ENCODE results near the gene MRPL4.

MRPL4 gene

GRCh38 chr19:10262771-10263170 is 10.8 kb downstream of the MRPL4 start:
- CTCF ChIA-PET = interaction anchor here (1.5 to 19.7 kb wide), 2 partner anchors 9 to 124 kb away, joined by 5 to 1180 read pairs; partner anchors contain the start of genes CDC37, ICAM1 and TYK2
- no peak overlapping the region for H3K4me3 ChIP-seq (ENCODE audit: low read depth, low read length)
- TF ChIP-seq CTCF (IDR thresholded peaks at IDR 0.05; ENCODE audit: insufficient read depth, low read length, missing control alignments) = no peak
- no peak for DNase-seq (ENCODE audit: low read depth, low spot score)
- POLR2A ChIA-PET = no interaction called here

GRCh38 chr19:10266706-10267105 is 14.7 kb downstream of the MRPL4 start:
- TF ChIP-seq CTCF (IDR thresholded peaks at IDR 0.05; ENCODE audit: insufficient read depth, low read length, missing control alignments) = no peak
- H3K4me3 ChIP-seq (ENCODE audit: low read depth, low read length) = no peak overlapping the region
- ChIA-PET POLR2A (no interaction called here), CTCF (interaction anchor here (1.0 to 19.7 kb wide), 7 partner anchors 8 to 169 kb away, joined by 4 to 1180 read pairs (median 6); partner anchors contain the start of genes CDC37, RAVER1 and TYK2)
- DNase-seq (ENCODE audit: low read depth, low spot score) = no peak

- no peak overlapping the region for H3K4me3 ChIP-seq (ENCODE audit: low read depth, low read length)
- ChIA-PET POLR2A (no interaction called here), CTCF (interaction anchor here (0.9 to 19.7 kb wide), 10 partner anchors 10 to 336 kb away, joined by 3 to 1180 read pairs (median 6); partner anchors contain the start of genes CDC37, FDX2, RAVER1 and TYK2)
- no peak for DNase-seq (ENCODE audit: low read depth, low spot score)
- no peak for TF ChIP-seq CTCF (IDR thresholded peaks at IDR 0.05; ENCODE audit: insufficient read depth, low read length, missing control alignments)
Measured at GRCh38 chr19:10268071-10268470, 16.1 kb downstream of the MRPL4 start.

- CTCF ChIA-PET = interaction anchor here (0.6 to 19.7 kb wide), 27 partner anchors 9 to 171 kb away, joined by 3 to 1180 read pairs (median 5); partner anchors contain the start of genes CDC37, FDX2, ICAM5 and RAVER1
- TF ChIP-seq CTCF (IDR thresholded peaks at IDR 0.05; ENCODE audit: insufficient read depth, low read length, missing control alignments) = peak; percentile 97
- POLR2A ChIA-PET = interaction anchor here (0.6 to 3.0 kb wide), 7 partner anchors 20 to 122 kb away, joined by 3 to 12 read pairs (median 6); partner anchors contain the start of genes ICAM5 and RAVER1
- DNase-seq (ENCODE audit: low read depth, low spot score) = no peak
- H3K4me3 ChIP-seq (ENCODE audit: low read depth, low read length) = peak overlapping the region; percentile 27
Measured at GRCh38 chr19:10269333-10270179, 17.5 kb downstream of the MRPL4 start.

- ChIA-PET CTCF (interaction anchor here (1.0 to 19.7 kb wide), 20 partner anchors 8 to 354 kb away, joined by 3 to 1180 read pairs (median 8); partner anchors contain the start of genes CDC37, FDX2, ICAM5 and RAVER1), POLR2A (interaction anchor here (1.1 to 3.0 kb wide), 5 partner anchors 19 to 121 kb away, joined by 3 to 12 read pairs (median 6); partner anchors contain the start of gene RAVER1)
- H3K4me3 ChIP-seq (ENCODE audit: low read depth, low read length) = peak overlapping the region; percentile 55
- no peak for DNase-seq (ENCODE audit: low read depth, low spot score)
- TF ChIP-seq CTCF (IDR thresholded peaks at IDR 0.05; ENCODE audit: insufficient read depth, low read length, missing control alignments) = no peak
Measured at GRCh38 chr19:10270180-10270615, 18.2 kb downstream of the MRPL4 start.
